GM12878 (cell line): ENCODE data around the gene FMN2. TPM values are rescaled to one million over a fixed set of nuclear protein-coding genes. Genes with fewer than 3 reads are reported as not detected.
"Not testable (repeated sequence)": the region's sequence is repeated elsewhere in the genome, so short reads cannot be mapped to it uniquely, and the experiment has no call there.

Source experiments
- ATAC-seq: fragments of 200-7000 bp; cut with Tn5 transposase; 3 replicates; pipeline ENCODE4 v1.9.1; 2020; ENCODE audit warnings: mild to moderate bottlenecking, moderate library complexity
- BruUV-seq: library from RNA; stranded (reverse); fragments of 400-500 nt; replicated peaks from 2 replicates; lab custom pipeline; 2021; lab: Mats Ljungman, UMichigan
- CTCF ChIA-PET: fragments of 300-600 bp; sonication (Branson Sonifier 250); formaldehyde crosslinking; extraction: SDS; loops from one replicate; lab custom pipeline; 2021; ENCODE audit warnings: inconsistent platforms; lab: Yijun Ruan, JAX
- POLR2A ChIA-PET: fragments of 350-600 bp; formaldehyde crosslinking; extraction: SDS; loops from one replicate; lab custom pipeline; 2021; ENCODE audit warnings: inconsistent platforms; lab: Charles Lee
- RAD21 ChIA-PET: fragments of 300-600 bp; sonication (Branson Sonifier 250); formaldehyde crosslinking; loops from one replicate; lab custom pipeline; 2023; ENCODE audit warnings: antibody characterized with exemption; ENCODE audit not compliant: unreplicated experiment; lab: Charles Lee
- SMC1A ChIA-PET: fragments of 300-600 bp; sonication (Branson Sonifier 250); formaldehyde crosslinking; loops from one replicate; lab custom pipeline; 2023; ENCODE audit not compliant: unreplicated experiment, uncharacterized antibody; lab: Charles Lee
- DNase-seq: peaks from one replicate; pipeline ENCODE4 v3.0.0-alpha.2; 2011; ENCODE audit warnings: low read depth, low spot score
- FAIRE-seq: peaks from 3 replicates; lab custom pipeline; 2011; peaks lifted over from hg19 to GRCh38; lab: Jason Lieb, UNC
- H2AFZ ChIP-seq: 2 replicates; pipeline ENCODE4 v1.6.0; 2011; ENCODE audit warnings: low read depth, low read length, control low read depth; ENCODE audit not compliant: control insufficient read depth
- H3K27ac ChIP-seq: 2 replicates; pipeline ENCODE4 v1.5.1; 2011; ENCODE audit warnings: control low read depth; ENCODE audit not compliant: control insufficient read depth, insufficient read depth
- H3K27me3 ChIP-seq, 2 experiments: replicated peaks in 1 of 2; 2 replicates each; pipeline versions ENCODE4 v1.6.0 to v1.6.1; 2011; ENCODE audit warnings: low read length in 1 of 2; ENCODE audit not compliant: control insufficient read depth in 2 of 2, insufficient read depth in 2 of 2
- H3K36me3 ChIP-seq, 2 experiments: 2 replicates each; pipeline ENCODE4 v1.5.1; 2011; ENCODE audit warnings: low read length in 1 of 2; ENCODE audit not compliant: control insufficient read depth in 2 of 2, insufficient read depth in 2 of 2
- H3K4me1 ChIP-seq: 2 replicates; pipeline ENCODE4 v1.6.1; 2011; ENCODE audit warnings: mild to moderate bottlenecking, low read length, moderate library complexity, mixed read lengths; ENCODE audit not compliant: control insufficient read depth, insufficient read depth
- H3K4me2 ChIP-seq: 2 replicates; pipeline ENCODE4 v1.6.0; 2011; ENCODE audit warnings: control low read depth; ENCODE audit not compliant: control insufficient read depth, insufficient read depth
- H3K4me3 ChIP-seq: fragments of 200-600 bp; sonication (generic); 2 replicates; pipeline ENCODE4 v1.5.1; 2016
- H3K79me2 ChIP-seq: 2 replicates; pipeline ENCODE4 v1.6.0; 2011; ENCODE audit warnings: low read length; ENCODE audit not compliant: control insufficient read depth, insufficient read depth
- H3K9ac ChIP-seq: 2 replicates; pipeline ENCODE4 v1.8.0; 2011; ENCODE audit warnings: low read length, control low read depth, mixed read lengths; ENCODE audit not compliant: control insufficient read depth, insufficient read depth
- H3K9me3 ChIP-seq: replicated peaks from 3 replicates; pipeline ENCODE4 v1.5.1; 2011; ENCODE audit warnings: mild to moderate bottlenecking, low read length; ENCODE audit not compliant: control insufficient read depth, insufficient read depth
- H4K20me1 ChIP-seq: 2 replicates; pipeline ENCODE4 v1.6.0; 2011; ENCODE audit not compliant: control insufficient read depth, insufficient read depth
- IKZF2 ChIP-seq, 2 experiments: fragments of 450-650 bp; IDR thresholded peaks; 2 replicates each; pipeline ENCODE4 v1.6.1; 2017; ENCODE audit warnings: mild to moderate bottlenecking in 2 of 2, moderate library complexity in 2 of 2
- MEF2A ChIP-seq: IDR thresholded peaks from 2 replicates; pipeline ENCODE4 v1.6.1; 2011; ENCODE audit warnings: low read depth, mild to moderate bottlenecking, low read length, moderate library complexity; ENCODE audit not compliant: insufficient read depth
- RELA ChIP-seq: fragments of 450-650 bp; IDR thresholded peaks from 2 replicates; pipeline ENCODE4 v1.8.0; 2014; ENCODE audit warnings: borderline replicate concordance; ENCODE audit not compliant: partially characterized antibody
- SREBF2 ChIP-seq: IDR thresholded peaks from 2 replicates; pipeline ENCODE4 v1.6.1; 2012; ENCODE audit warnings: mild to moderate bottlenecking, low read length
- TCF3 ChIP-seq: IDR thresholded peaks from 2 replicates; pipeline ENCODE4 v1.6.1; 2012; ENCODE audit warnings: low read depth, mild to moderate bottlenecking, low read length, borderline replicate concordance; ENCODE audit not compliant: insufficient read depth
- WGBS: methylation state at CpG from one replicate; pipeline ENCODE4 v1.1.6; 2016; ENCODE audit warnings: low lambda C conversion rate; ENCODE audit not compliant: insufficient replicate concordance, insufficient coverage; ENCODE audit errors: missing lambda C conversion rate; 5-methylcytosine and 5-hydroxymethylcytosine counted together
- in situ Hi-C: fragments of 300-500 bp; cut with MboI; formaldehyde crosslinking; loops from 9 replicates; pipeline ENCODE4 v1.14.3; 2018; ENCODE audit warnings: mixed read lengths
- intact Hi-C: fragments of 100-400 bp; cut with micrococcal nuclease; formaldehyde crosslinking; loops from one replicate; pipeline ENCODE4 v1.14.2; 2022; ENCODE audit not compliant: unreplicated experiment
- polyA plus RNA-seq, 11 experiments: library from polyadenylated mRNA; depleted of rRNA in 4 of 11; unstranded in 6 of 11; stranded (reverse) in 5 of 11; fragments of >200 nt; fragmentation: Nextera tagmentation in 4 of 11; fragmentation: Illumina TruSeq in 1 of 11; extraction: Ambion mirVana in 4 of 11; extraction: Trizol in 1 of 11; gene quantifications; 1 replicate in 1 of 11; 2 replicates in 10 of 11; pipeline versions ENCODE4 v1.2.1 to v1.2.3, GENCODE V29; 2011 to 2016; ENCODE audit warnings: inconsistent platforms in 2 of 11, missing spikeins in 2 of 11, low read depth in 1 of 11
- total RNA-seq, 4 experiments: library from RNA; depleted of rRNA in 3 of 4; stranded (reverse); fragments of >200 nt in 3 of 4; fragmentation: Illumina TruSeq in 1 of 4; extraction: Trizol in 1 of 4; gene quantifications; 2 replicates each; pipeline versions ENCODE4 v1.2.1 to v1.2.3, GENCODE V29; 2013 to 2021

The FMN2 gene
- total and polyA plus RNA-seq, 10 of the 15 experiments (the other 5 are each of a cell fraction or from before 2014, with no cell fraction given): 0.60 TPM; not detected in 9

GRCh38 chr1:240256836-240257503 lies 165.3 kb downstream of the FMN2 start:
- no TSS peak for BruUV-seq
- SMC1A ChIA-PET: no interaction called here
- CTCF ChIA-PET: interaction anchor here (0.7 kb wide), 1 partner anchor 562 kb away, joined by 3 read pairs; no protein-coding TSS in a partner anchor
- Histone ChIP-seq H3K4me2 (no peak overlapping the region), H3K4me1 (no peaks in the 10 kb centered on the region), H3K9me3 (no peaks in the 10 kb centered on the region), H3K27ac (no peak overlapping the region), H3K79me2 (no peaks in the 10 kb centered on the region), H3K27me3 (no peaks in the 10 kb centered on the region), H3K36me3 (no peaks in the 10 kb centered on the region), H3K9ac (no peak overlapping the region), H3K4me3 (no peak overlapping the region), H2AFZ (no peak overlapping the region), H4K20me1 (no peaks in the 10 kb centered on the region)
- in situ Hi-C loops: no loop called here
- no peak for ATAC-seq
- intact Hi-C loops: no loop called here
- RAD21 ChIA-PET: no interaction called here
- no peak for TF ChIP-seq SREBF2
- no peak for TF ChIP-seq TCF3
- TF ChIP-seq RELA: no peak
- TF ChIP-seq MEF2A: no peak
- no peak for FAIRE-seq
- WGBS: 21% methylated on average over 4 of the region's 4 CpGs
- POLR2A ChIA-PET: no interaction called here
- DNase-seq: no peak

GRCh38 chr1:240258910-240259309 lies 167.2 kb downstream of the FMN2 start:
- ChIA-PET POLR2A (no interaction called here), RAD21 (no interaction called here), CTCF (no interaction called here), SMC1A (no interaction called here)
- intact Hi-C loops: no loop called here
- WGBS: 2% methylated on average over 3 of the region's 3 CpGs
- Histone ChIP-seq H3K9me3 (no peaks in the 10 kb centered on the region), H4K20me1 (no peaks in the 10 kb centered on the region), H3K4me1 (no peaks in the 10 kb centered on the region), H3K4me3 (no peak overlapping the region), H3K36me3 (no peaks in the 10 kb centered on the region), H2AFZ (no peak overlapping the region), H3K27ac (no peak overlapping the region), H3K9ac (no peak overlapping the region), H3K27me3 (no peaks in the 10 kb centered on the region), H3K79me2 (no peaks in the 10 kb centered on the region), H3K4me2 (no peak overlapping the region)
- in situ Hi-C loops: no loop called here
- no peak for ATAC-seq
- TF ChIP-seq IKZF2 (IDR thresholded peaks at IDR 0.05): no peak
- DNase-seq: no peak
- FAIRE-seq: no peak
- no TSS peak for BruUV-seq

- BruUV-seq, H4K20me1 ChIP-seq, DNase-seq, H3K4me2 ChIP-seq, H3K27ac ChIP-seq, H3K4me1 ChIP-seq, POLR2A ChIA-PET, CTCF ChIA-PET, H3K36me3 ChIP-seq, H3K79me2 ChIP-seq, intact Hi-C loops, RAD21 ChIA-PET, ATAC-seq, H3K27me3 ChIP-seq, H2AFZ ChIP-seq, H3K9me3 ChIP-seq, in situ Hi-C loops, H3K9ac ChIP-seq, H3K4me3 ChIP-seq, FAIRE-seq: not testable (repeated sequence)
- SMC1A ChIA-PET: interaction anchor here (0.6 kb wide), 1 partner anchor 1104 kb away, joined by 3 read pairs; no protein-coding TSS in a partner anchor
- 46% methylated on average over 2 of the region's 2 CpGs for WGBS
Observed at GRCh38 chr1:240264494-240264893, 172.8 kb downstream of the FMN2 start.
